NCI-H226 (cell line): ENCODE results near the gene NPM1.
"Not testable (repeated sequence)": the region's sequence is repeated elsewhere in the genome, so short reads cannot be mapped to it uniquely, and the experiment has no call there.

Source experiments
- DNase-seq: peaks from one replicate; pipeline ENCODE4 v3.0.0-alpha.2; 2015

NPM1 gene

DNA sequence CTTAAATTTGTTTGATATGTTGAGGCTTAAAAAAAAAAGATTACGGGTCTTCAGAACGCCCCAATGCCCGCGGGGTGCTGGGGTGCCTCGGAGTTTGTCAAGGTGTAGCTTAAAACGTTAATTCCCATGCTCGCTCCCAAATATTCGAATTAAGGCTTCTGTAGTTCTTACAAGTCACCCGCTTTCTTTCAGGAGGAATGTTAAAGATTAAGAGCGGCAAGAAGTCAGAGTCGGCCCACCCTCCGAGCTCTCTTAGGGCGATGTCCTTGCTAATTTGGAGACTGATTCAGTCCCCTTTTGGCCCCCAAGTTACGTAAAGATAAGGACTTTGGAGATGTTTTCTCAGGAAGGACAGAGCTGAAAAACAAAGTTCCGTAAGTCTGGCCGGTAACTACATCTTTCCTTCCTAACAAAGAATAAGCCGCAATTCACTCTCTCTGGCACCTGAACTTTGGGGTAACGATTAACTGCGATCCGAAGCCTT is 746 bp upstream of the NPM1 start:
- no peak for DNase-seq

DNA sequence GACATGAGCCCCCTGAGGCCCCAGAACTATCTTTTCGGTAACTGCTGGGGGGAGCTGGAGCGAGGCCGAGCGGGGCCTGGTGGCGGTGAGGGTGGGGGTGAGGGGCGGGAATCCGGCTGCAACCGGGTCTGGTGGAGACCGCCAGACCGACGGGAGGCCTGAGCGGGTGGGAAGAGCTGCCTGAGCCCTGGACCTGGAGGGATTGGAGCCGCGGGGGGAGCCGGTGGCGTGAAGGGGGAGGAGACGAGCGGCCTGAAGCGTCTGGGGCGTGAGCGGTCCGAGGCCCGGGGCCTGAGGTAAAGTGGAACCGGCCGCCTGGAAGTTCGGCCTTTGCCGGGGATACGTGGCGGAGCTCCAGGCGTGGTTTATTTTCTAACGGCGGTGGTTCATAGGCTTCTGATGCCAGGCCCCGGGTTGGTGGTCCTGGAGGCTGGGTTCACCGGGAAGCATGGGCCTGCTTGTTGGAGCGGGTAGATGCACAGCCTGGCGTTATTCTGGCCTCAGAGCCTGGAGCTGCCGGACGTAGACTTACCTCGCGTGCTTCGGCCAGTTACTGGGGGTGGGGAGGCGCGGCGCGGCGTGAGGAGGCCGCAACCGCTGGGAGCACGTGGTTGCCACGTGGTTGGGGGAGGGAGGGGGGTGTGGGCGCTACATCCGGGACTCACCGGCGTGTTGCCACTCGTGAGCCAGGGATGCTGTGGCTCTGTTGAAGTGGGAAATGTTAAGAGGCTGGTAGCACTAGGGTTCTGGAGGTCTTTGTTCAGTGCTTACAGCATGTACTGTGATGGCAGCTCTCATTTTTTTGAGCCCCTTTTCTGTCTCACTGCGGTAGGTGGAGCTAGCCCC is 544 bp downstream of the NPM1 start:
- DNase-seq = peak; percentile 77

- no peak for DNase-seq
These were observed 1.1 kb downstream of the NPM1 start for GRCh38 chr5:171388816-171389168.

DNA sequence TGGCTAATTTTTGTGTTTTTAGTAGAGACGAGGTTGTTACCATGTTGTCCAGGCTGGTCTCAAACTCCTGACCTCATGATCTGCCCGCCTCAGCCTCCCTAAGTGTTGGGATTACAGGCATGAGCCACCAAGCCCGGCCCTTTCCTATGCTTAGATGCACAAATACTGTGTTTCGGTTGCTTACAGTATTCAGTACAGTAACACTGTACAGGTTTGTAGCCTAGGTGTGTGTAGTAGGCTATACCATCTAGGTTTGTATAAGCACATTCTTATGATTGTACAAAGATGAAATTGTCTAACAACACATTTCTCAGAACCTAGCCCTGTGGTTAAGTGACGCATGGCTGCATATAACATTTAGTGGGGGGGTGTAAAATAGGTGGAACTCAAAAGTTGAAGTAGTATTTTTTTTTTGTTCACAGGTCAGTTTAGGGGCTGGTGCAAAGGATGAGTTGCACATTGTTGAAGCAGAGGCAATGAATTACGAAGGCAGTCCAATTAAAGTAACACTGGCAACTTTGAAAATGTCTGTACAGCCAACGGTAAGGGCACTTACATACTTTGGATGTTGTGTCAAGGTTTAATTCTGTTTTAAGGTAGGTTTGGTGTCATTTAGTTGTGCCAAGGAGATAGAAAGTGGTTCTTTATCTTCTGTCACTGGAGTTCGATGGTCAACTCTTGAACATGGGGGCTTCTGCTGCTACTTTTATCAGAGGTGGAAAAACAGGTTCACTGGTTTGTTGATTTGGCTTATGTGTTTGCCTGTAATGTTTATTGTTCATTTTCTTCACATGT is 3.4 kb downstream of the NPM1 start:
- peak; percentile 1 for DNase-seq

- no peak for DNase-seq
These were observed 4.4 kb downstream of the NPM1 start for GRCh38 chr5:171391996-171392577.

GRCh38 chr5:171392585-171393159 is 5.0 kb downstream of the NPM1 start:
- no peak for DNase-seq

DNA sequence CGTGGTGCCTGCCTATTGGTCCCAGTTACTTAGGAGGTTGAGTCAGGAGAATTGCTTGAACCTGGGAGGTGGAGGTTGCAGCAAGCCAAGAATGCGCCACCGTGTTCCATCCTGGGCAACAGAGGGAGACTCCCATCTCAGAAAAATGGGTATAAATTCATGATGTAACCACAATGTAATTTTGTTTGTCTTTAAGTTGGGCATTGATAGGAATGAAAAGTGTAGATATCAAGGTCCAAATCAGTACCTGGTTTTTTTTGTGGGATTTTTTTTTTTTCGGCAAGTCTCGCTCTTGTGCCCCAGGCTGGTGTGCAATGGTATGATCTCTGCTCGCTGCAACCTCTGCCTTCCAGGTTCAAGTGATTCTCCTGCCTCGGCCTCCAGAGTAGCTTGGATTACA is 7.4 kb downstream of the NPM1 start:
- peak; percentile 7 for DNase-seq

- not testable (repeated sequence) for DNase-seq
These were observed 8.9 kb downstream of the NPM1 start for GRCh38 chr5:171396583-171396982.

- DNase-seq = peak; percentile 1
These were observed 9.5 kb downstream of the NPM1 start for GRCh38 chr5:171397190-171397589.

DNA sequence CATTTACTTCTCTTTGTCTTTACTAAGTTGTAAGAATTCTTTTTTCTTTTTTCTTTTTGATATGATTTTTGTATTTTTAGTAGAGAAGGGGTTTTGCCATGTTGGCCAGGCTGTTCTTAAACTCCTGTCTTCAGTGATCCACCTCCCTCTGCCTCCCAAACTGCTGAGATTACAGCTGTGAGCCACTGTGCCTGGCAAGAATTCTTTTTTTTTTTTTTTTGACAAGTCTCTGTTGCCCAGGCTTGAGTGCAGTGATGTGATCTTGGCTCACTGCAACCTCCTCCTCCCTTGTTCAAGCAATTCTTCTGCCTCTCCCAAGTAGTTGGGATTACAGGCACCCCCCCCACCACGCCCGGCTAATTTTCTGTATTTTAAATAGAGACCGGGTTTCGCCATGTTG is 9.9 kb downstream of the NPM1 start:
- DNase-seq = no peak

GRCh38 chr5:171398660-171399059 is 11.0 kb downstream of the NPM1 start:
- DNase-seq = not testable (repeated sequence)

DNA sequence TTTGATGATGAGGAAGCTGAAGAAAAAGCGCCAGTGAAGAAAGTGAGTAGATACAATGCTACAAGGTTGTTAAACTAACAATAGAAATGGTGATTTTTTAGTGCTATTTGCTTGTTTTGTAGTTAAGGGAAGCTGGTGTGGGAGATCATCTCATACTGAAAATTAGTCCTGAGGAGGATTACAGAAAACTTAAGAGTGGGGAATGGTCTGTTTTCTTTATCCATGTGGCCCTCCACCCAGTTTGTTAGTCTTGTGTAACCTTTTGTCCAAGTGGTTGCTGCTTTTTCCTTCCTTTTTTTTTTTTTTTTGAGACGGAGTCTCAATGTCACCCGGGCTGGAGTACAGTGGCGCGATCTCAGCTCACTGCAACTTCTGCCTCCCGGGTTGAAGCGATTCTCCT is 12.5 kb downstream of the NPM1 start:
- DNase-seq = no peak

GRCh38 chr5:171401167-171401947 is 13.7 kb downstream of the NPM1 start:
- DNase-seq = no peak

DNA sequence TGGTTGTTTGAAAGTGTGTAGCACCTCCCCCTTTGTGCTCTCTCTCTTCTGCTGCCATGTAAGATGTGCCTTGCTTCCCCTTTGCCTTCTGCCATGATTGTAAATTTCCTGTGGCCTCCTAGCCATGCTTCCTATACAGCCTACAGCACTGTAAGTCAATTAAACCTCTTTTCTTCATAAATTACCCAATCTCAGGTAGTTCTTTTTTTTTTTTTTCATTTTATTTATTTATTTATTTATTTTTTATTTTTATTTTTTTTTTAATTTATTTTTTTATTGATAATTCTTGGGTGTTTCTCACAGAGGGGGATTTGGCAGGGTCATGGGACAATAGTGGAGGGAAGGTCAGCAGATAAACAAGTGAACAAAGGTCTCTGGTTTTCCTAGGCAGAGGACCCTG is 15.1 kb downstream of the NPM1 start:
- DNase-seq = not testable (repeated sequence)

DNA sequence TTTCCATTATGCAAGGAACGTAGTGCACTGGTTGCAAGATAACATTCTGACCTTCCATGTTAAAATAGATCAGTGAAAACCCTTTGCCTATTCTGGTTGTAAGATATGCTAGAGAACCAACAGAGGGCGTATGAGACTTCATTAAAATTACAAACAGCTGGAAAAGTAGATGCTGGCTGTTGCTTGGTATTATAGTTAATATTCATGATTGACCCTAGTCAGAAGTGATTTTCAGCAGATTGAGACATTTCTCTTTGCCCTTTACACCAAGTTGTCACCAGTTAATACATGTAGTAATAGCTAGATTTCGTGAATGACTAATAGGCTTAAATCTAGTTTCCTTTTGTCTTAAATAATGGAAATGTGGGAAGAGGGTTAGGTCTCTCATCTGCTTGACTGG is 18.0 kb downstream of the NPM1 start:
- DNase-seq = no peak

DNA sequence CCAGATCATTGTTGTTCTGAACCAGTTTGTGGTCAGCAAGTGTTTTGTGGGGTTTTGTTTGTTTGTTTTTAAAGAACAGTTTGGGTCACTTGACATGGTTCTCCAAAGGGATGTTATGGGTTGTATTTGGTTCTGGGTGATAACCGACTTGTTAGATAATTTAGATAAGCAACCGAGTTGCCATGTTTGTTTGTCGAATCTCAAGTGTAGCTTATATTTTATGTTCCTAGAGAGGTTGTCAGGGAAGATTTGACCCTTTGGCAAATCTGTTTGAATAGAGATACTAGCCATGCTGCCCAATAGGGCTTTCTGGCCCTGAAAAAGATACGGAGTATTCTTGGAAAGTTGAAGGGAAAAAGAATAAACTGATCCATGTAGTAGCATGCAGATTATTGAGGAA is 19.6 kb downstream of the NPM1 start:
- no peak for DNase-seq

DNA sequence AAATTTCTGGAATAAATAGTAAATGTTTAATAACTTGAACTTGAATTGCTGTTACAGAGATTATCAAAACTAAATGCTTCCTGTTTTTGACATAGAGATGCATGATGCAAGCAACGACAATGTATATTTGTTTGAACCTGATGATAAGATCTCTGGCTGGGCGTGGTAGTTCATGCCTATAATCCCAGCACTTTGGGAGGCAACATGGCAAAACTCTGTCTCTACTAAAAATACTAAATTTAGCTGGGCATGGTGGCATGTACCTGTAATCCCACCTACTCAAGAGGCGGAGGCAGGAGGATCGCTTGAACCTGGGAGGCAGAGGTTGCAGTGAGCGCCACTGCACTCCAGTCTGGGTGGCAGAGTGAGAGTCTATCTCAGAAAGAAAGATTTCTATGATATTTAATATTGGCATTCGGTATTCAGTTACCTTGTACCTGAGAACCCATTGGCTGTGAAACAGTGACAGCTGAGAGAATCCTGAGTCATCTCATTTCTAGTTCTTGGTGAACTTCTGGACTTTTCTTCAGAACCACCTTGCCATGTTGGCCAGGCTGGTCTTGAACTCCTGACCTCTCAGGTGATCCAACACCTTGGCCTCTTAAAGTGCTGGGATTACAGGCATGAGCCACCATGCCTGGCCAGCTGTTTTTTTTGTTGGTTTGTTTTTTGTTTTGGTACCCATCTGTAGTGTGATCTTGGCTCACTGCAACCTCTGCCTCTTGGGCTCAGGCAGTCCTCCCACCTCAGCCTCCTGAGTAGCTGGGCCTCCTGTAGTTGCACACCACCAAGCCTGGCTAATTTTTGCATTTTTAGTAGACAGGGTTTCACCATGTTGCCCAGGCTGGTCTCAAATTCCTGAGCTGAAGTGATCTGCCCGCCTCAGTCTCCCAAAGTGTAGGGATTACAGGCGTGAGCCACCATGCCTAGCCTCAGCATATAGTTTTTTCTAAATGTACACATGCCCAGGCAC is 21.8 kb downstream of the NPM1 start:
- no peak for DNase-seq

DNA sequence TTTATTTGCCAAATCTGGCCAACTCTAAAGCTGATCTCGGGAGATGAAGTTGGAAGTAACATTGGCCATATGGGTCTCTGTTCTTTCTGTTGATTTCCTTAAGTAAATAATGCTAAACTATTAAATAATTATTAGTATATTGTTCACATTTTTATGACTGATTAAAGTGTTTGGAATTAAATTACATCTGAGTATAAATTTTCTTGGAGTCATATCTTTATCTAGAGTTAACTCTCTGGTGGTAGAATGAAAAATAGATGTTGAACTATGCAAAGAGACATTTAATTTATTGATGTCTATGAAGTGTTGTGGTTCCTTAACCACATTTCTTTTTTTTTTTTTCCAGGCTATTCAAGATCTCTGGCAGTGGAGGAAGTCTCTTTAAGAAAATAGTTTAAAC is 22.5 kb downstream of the NPM1 start:
- no peak for DNase-seq

DNA sequence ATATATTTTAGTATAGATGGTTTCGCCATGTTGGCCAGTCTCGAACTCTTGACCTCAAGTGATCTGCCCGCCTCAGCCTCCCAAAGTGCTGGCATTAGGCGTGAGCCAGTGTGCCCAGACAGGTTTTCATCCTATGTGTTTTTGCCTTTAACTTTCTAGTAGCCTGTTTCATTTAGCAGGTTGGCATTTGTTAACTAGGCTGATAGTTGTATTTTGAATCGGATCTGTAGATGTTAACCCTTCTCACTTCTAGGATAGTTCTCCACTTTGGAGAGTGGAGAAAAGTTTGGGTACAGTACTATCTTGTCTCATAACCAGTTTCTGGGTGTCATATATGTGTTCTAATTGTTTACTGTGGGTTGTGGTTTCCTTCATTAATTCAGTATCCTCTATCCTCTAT is 24.5 kb downstream of the NPM1 start:
- no peak for DNase-seq

GRCh38 chr5:171413153-171413910 is 25.7 kb downstream of the NPM1 start:
- DNase-seq = no peak

GRCh38 chr5:171413993-171414392 is 26.3 kb downstream of the NPM1 start:
- not testable (repeated sequence) for DNase-seq
